Loucy (cell line): ENCODE measurements around the gene WDR7.

ENCODE experiments used
- CTCF ChIP-seq: fragments of 200-600 bp; sonication (generic); conservative IDR thresholded peaks from 2 replicates; pipeline ENCODE4 v1.5.1; 2014; ENCODE audit warnings: mild to moderate bottlenecking, antibody characterized with exemption, low read length
- EZH2phosphoT487 ChIP-seq: fragments of 200-600 bp; IDR thresholded peaks from 2 replicates; pipeline ENCODE4 v1.6.1; 2018; ENCODE audit warnings: antibody characterized with exemption, mild to moderate bottlenecking, moderate library complexity, borderline replicate concordance

GRCh38 chr18:57060814-57061213, 409.7 kb downstream of the WDR7 start:
- no peak for TF ChIP-seq CTCF
- TF ChIP-seq EZH2phosphoT487: no peak
